Fibroblast of lung (primary cell): ENCODE data around the gene SPHK2. TPM values are rescaled to one million over a fixed set of nuclear protein-coding genes. Genes with fewer than 3 reads are reported as not detected.

ENCODE experiments used
- DNase-seq, 2 donors: peaks; one replicate each; pipeline versions ENCODE4 v3.0.0 to v3.0.0-alpha.2; 2010; ENCODE audit warnings: low read depth in 2 of 2
- H2AFZ ChIP-seq: 2 replicates; pipeline ENCODE4 v1.5.1; 2012; ENCODE audit warnings: low read length, control low read depth, inconsistent platforms
- H3K27ac ChIP-seq: 2 replicates; pipeline ENCODE4 v1.5.1; 2011; ENCODE audit warnings: low read length, control low read depth; ENCODE audit not compliant: insufficient read depth
- H3K27me3 ChIP-seq: 2 replicates; pipeline ENCODE4 v1.5.1; 2011; ENCODE audit warnings: mild to moderate bottlenecking, low read length; ENCODE audit not compliant: control insufficient read depth, insufficient read depth
- H3K36me3 ChIP-seq: 2 replicates; pipeline ENCODE4 v1.5.1; 2011; ENCODE audit warnings: low read length; ENCODE audit not compliant: control insufficient read depth, insufficient read depth
- H3K4me1 ChIP-seq: 2 replicates; pipeline ENCODE4 v1.5.1; 2011; ENCODE audit warnings: low read length; ENCODE audit not compliant: control insufficient read depth, insufficient read depth; ENCODE audit errors: extremely low read depth
- H3K4me2 ChIP-seq: 2 replicates; pipeline ENCODE4 v1.5.1; 2011; ENCODE audit warnings: low read length, control low read depth; ENCODE audit not compliant: insufficient read depth; ENCODE audit errors: extremely low read depth
- H3K4me3 ChIP-seq, 4 experiments: fragments of 200-600 bp in 1 of 4; sonication (generic) in 1 of 4; replicated peaks in 1 of 4; 2 replicates each; pipeline ENCODE4 v1.5.1; 2011 to 2016; ENCODE audit warnings: low read length in 4 of 4, low read depth in 3 of 4, mild to moderate bottlenecking in 3 of 4, control low read depth in 2 of 4, inconsistent platforms in 1 of 4, mixed read lengths in 1 of 4; ENCODE audit not compliant: insufficient read depth in 1 of 4; ENCODE audit errors: control extremely low read depth in 1 of 4
- H3K79me2 ChIP-seq: 2 replicates; pipeline ENCODE4 v1.5.1; 2012; ENCODE audit warnings: mild to moderate bottlenecking, low read length, inconsistent platforms; ENCODE audit not compliant: control insufficient read depth, insufficient read depth
- H3K9ac ChIP-seq: 2 replicates; pipeline ENCODE4 v1.5.1; 2011; ENCODE audit warnings: mild to moderate bottlenecking, low read length, control low read depth; ENCODE audit not compliant: insufficient read depth
- H3K9me3 ChIP-seq: 2 replicates; pipeline ENCODE4 v1.5.1; 2012; ENCODE audit warnings: low read depth, low read length; ENCODE audit not compliant: control insufficient read depth, insufficient read depth
- H4K20me1 ChIP-seq: 2 replicates; pipeline ENCODE4 v1.5.1; 2011; ENCODE audit warnings: low read length; ENCODE audit not compliant: control insufficient read depth, insufficient read depth; ENCODE audit errors: extremely low read depth
- EZH2 ChIP-seq: IDR thresholded peaks from 2 replicates; pipeline ENCODE4 v1.5.1; 2012; ENCODE audit warnings: low read length, control low read depth, mild to moderate bottlenecking; ENCODE audit errors: missing control alignments
- polyA plus RNA-seq, 2 donors: library from polyadenylated mRNA; depleted of rRNA in 1 of 2; stranded (reverse) in 1 of 2; unstranded in 1 of 2; fragments of >200 nt; gene quantifications; 2 replicates each; pipeline ENCODE4 v1.2.1, GENCODE V29; 2011 to 2012; ENCODE audit warnings: missing spikeins in 1 of 2
- total RNA-seq: library from RNA; depleted of rRNA; stranded (reverse); fragments of >200 nt; gene quantifications from 2 replicates; pipeline ENCODE4 v1.2.1, GENCODE V29; 2014
- TF ChIP-seq, protein P1 (sequence below), 2 donors: IDR thresholded peaks in 1 of 2; conservative IDR thresholded peaks in 1 of 2; 1 replicate in 1 of 2; 2 replicates in 1 of 2; pipeline ENCODE4 v1.5.1; 2011 to 2012; ENCODE audit warnings: low read length in 2 of 2, control low read depth in 1 of 2, inconsistent platforms in 1 of 2, low read depth in 1 of 2, mild to moderate bottlenecking in 1 of 2

SPHK2 gene
- total and polyA plus RNA-seq, 2 donors (not counting 1 experiment from before 2014, with no cell fraction given), result 3.4 to 9.6 TPM

DNA sequence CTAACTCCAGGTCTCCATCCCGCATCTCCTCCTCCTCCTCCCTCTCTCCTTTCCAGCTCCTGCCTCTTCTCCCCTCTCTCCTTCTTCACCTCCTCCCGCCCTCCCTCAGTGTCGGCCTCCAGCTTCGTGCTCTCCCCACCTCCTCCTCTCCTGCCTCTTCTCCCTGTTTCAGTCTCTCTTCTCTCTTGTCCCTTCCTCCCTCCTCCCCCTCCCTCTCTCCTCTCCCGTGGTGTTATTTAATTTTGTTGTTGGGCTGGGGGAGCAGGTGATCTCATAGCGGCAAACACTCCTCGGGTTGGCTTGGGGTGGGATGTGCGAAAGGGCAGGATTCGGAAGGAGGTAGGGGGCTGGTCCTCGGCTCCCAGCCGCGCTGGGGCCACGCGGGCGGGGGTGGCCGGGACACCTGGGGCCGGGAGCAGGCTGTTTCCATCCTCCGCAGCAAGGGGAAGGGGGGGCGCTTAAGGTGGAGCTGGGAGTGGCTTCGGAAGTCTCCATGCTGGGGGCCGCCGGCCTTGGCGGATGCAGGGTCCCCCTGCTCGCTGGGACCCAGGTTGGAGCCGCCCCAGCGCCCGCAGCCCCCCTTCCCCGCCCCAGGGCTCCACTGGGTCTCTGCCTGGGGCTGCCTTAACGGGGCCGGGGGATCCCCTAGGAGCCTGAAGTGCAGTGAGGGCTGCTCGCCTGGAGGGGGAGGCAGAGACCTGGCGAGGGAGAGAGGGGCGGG lies 26.9 kb downstream of the SPHK2 start, which contains the start of gene CA11:
CA11 (minus strand) TSS at position 187 of the 721 bp plus-strand sequence. CDS start 555 bp downstream, outside the sequence.
- H3K9ac ChIP-seq, result no peak within 1 kb of the TSS
- no peaks in the 10 kb centered on the region for H3K27me3 ChIP-seq
- H3K9me3 ChIP-seq, result no peaks in the 10 kb centered on the region
- no peaks in the 10 kb centered on the region for H3K79me2 ChIP-seq
- no peaks in the 10 kb centered on the region for H3K36me3 ChIP-seq
- peak within 1 kb of the TSS; percentile 72 for H3K4me2 ChIP-seq
- no peak for TF ChIP-seq EZH2
- TF ChIP-seq, protein P1, sequence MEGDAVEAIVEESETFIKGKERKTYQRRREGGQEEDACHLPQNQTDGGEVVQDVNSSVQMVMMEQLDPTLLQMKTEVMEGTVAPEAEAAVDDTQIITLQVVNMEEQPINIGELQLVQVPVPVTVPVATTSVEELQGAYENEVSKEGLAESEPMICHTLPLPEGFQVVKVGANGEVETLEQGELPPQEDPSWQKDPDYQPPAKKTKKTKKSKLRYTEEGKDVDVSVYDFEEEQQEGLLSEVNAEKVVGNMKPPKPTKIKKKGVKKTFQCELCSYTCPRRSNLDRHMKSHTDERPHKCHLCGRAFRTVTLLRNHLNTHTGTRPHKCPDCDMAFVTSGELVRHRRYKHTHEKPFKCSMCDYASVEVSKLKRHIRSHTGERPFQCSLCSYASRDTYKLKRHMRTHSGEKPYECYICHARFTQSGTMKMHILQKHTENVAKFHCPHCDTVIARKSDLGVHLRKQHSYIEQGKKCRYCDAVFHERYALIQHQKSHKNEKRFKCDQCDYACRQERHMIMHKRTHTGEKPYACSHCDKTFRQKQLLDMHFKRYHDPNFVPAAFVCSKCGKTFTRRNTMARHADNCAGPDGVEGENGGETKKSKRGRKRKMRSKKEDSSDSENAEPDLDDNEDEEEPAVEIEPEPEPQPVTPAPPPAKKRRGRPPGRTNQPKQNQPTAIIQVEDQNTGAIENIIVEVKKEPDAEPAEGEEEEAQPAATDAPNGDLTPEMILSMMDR (conservative IDR thresholded peaks at IDR 0.05 in 1 of 2, IDR thresholded peaks at IDR 0.05 in 1 of 2; ENCODE audit: low read depth in 1 of 2, low read length in 2 of 2), result peak; percentile 75 to 80
- H3K4me3 ChIP-seq, result peak within 1 kb of the TSS; percentile 27 to 63 (median 46)
- no peaks in the 10 kb centered on the region for H4K20me1 ChIP-seq
- H3K27ac ChIP-seq, result no peak within 1 kb of the TSS
- H2AFZ ChIP-seq, result peak within 1 kb of the TSS; percentile 75
- peaks cover 2% of the 10 kb centered on the region for H3K4me1 ChIP-seq
- DNase-seq, result peak; percentile 24 to 75

DNA sequence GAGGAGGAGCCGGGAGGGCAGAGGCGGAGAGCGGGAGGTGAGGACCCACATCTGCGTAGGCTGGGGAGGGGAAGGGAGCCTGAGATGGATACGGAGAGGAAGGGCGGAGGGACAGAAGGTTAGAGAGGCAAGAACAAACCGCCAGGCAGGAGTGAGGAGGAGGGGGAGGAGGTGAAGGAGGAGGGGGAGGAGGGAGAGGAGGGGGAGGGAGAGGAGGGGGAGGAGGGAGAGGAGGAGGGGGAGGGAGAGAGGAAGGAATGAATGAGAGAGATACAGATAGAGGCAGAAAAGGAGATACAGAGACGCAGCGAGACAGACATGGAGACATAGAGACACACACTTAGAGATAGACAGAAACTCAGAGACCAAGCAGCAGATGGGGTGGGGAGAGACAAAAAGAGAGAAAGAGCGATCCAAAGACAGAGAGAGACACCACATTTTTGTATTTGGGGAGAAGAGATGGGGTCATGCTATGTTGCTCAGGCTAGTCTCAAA lies 27.5 kb downstream of the SPHK2 start:
- no peaks in the 10 kb centered on the region for H3K79me2 ChIP-seq
- peaks cover 2% of the 10 kb centered on the region for H3K4me1 ChIP-seq
- H3K9ac ChIP-seq, result no peak overlapping the region
- H3K4me2 ChIP-seq, result no peak overlapping the region
- peak overlapping the region in 1 of 4 experiments; percentile 63 for H3K4me3 ChIP-seq
- no peak overlapping the region for H2AFZ ChIP-seq
- no peak for TF ChIP-seq EZH2
- TF ChIP-seq, protein P1 (conservative IDR thresholded peaks at IDR 0.05 in 1 of 2, IDR thresholded peaks at IDR 0.05 in 1 of 2; ENCODE audit: low read depth in 1 of 2, low read length in 2 of 2), result no peak
- no peaks in the 10 kb centered on the region for H3K36me3 ChIP-seq
- no peak overlapping the region for H3K27ac ChIP-seq
- no peaks in the 10 kb centered on the region for H3K27me3 ChIP-seq
- DNase-seq, result peak in 1 of 2 donors; percentile 79
- H4K20me1 ChIP-seq, result no peaks in the 10 kb centered on the region
- no peaks in the 10 kb centered on the region for H3K9me3 ChIP-seq

DNA sequence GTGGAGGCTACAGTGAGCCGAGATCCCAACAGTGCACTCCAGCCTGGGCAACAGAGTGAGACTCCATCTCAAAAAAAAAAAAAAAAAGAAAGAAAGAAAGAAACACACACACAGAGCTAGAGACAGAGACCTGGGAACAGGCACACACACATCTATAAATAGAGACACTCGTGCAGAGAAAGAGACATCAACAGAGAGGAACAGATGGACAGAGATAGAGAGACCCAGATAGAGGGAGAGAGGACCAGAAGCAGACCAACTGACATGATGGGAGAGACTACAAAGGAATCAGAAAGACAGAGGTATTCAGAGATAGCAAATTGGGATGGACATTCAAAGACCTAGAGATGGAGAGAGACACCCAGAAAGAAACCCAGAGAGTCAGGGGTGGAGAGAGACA lies 28.8 kb downstream of the SPHK2 start:
- H3K27me3 ChIP-seq, result no peaks in the 10 kb centered on the region
- no peak overlapping the region for H3K9ac ChIP-seq

More for the DNA sequence above, 28.8 kb downstream of the SPHK2 start:
- peaks cover 2% of the 10 kb centered on the region for H3K4me1 ChIP-seq
- H3K4me2 ChIP-seq, result no peak overlapping the region
- no peak overlapping the region for H3K27ac ChIP-seq
- TF ChIP-seq EZH2, result no peak
- TF ChIP-seq, protein P1 (conservative IDR thresholded peaks at IDR 0.05 in 1 of 2, IDR thresholded peaks at IDR 0.05 in 1 of 2; ENCODE audit: low read depth in 1 of 2, low read length in 2 of 2), result no peak
- H3K9me3 ChIP-seq, result no peaks in the 10 kb centered on the region
- DNase-seq, result no peak
- no peaks in the 10 kb centered on the region for H4K20me1 ChIP-seq
- no peaks in the 10 kb centered on the region for H3K36me3 ChIP-seq
- H2AFZ ChIP-seq, result no peak overlapping the region
- H3K4me3 ChIP-seq, result no peak overlapping the region
- no peaks in the 10 kb centered on the region for H3K79me2 ChIP-seq
